C4-2B (cell line): ENCODE measurements around the gene CRYZL1.

Experiments used
- ZFX ChIP-seq: fragments of 450-650 bp; IDR thresholded peaks from 2 replicates; pipeline ENCODE4 v1.6.1; 2017
- TF ChIP-seq, protein P1 (sequence below): fragments of 450-650 bp; conservative IDR thresholded peaks from 2 replicates; pipeline ENCODE4 v1.5.1; 2017; ENCODE audit warnings: mild to moderate bottlenecking

DNA sequence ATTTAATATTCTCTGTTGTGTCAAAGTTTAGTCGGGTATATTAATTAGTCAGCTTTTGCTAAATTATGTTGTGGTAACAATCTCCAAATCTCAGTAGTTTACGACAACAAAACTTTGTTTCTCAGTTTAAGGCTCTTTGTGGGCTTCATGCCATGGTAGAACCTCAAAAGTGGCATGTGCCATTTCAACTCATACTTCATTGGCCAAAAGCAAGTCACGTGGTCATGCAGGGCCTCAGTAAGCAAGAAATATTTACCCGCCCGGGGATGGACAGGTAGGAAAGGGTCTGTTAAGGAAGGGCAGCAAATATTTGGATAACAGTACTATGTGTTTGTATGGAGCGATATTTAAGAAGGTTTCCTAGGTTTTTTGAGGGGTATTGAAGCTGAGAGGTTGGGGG lies 39.3 kb upstream of the CRYZL1 start:
- TF ChIP-seq, protein P1, sequence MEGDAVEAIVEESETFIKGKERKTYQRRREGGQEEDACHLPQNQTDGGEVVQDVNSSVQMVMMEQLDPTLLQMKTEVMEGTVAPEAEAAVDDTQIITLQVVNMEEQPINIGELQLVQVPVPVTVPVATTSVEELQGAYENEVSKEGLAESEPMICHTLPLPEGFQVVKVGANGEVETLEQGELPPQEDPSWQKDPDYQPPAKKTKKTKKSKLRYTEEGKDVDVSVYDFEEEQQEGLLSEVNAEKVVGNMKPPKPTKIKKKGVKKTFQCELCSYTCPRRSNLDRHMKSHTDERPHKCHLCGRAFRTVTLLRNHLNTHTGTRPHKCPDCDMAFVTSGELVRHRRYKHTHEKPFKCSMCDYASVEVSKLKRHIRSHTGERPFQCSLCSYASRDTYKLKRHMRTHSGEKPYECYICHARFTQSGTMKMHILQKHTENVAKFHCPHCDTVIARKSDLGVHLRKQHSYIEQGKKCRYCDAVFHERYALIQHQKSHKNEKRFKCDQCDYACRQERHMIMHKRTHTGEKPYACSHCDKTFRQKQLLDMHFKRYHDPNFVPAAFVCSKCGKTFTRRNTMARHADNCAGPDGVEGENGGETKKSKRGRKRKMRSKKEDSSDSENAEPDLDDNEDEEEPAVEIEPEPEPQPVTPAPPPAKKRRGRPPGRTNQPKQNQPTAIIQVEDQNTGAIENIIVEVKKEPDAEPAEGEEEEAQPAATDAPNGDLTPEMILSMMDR: no peak
- TF ChIP-seq ZFX: no peak
